Activated CD4-positive, alpha-beta T cell treated with anti-CD3 and anti-CD28 coated beads, Interleukin-10, Interleukin-2, amounts not matched to agents 100 ng/mL and 50 ng/mL, durations not matched to agents 16 hours and 8 hours (primary cell): ENCODE data around the gene CHMP1B.
"Not testable (repeated sequence)": the region's sequence is repeated elsewhere in the genome, so short reads cannot be mapped to it uniquely, and the experiment has no call there.

ENCODE experiments used
- DNase-seq: peaks from one replicate; pipeline ENCODE4 v3.0.0-alpha.2; 2020

CHMP1B gene

DNA sequence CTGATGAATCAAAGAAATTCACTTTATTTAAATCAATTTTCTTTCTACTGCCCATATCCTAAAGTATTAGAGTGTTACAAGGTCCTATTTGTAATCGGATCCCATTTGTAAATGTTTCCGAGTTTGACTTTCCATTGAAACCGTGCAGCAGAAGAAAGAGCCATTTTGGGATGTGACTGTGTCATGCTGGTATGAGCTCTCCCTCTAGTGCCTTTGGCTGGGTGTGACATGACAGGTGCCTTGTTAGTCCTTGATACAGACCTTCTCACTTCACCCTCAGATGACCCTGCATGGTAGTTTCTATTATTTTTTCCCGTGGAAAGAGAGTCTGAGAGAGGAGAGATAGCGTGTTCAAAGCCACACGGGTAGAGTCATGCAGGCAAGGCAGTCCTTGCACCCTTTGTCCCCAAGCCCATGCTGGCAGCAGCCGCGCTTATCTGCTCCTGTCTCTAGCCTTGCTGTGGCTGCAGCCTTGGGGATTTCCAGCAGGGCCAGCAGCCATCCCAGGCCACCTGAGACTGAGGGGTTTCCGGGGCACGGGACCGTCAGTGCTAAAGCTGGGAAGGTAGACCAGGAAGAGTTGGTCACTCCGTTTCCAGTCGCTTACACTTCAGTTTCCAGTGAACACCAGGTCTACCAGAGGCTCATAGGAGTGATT, 21.4 kb downstream of the CHMP1B start:
- peak; percentile 14 for DNase-seq

DNA sequence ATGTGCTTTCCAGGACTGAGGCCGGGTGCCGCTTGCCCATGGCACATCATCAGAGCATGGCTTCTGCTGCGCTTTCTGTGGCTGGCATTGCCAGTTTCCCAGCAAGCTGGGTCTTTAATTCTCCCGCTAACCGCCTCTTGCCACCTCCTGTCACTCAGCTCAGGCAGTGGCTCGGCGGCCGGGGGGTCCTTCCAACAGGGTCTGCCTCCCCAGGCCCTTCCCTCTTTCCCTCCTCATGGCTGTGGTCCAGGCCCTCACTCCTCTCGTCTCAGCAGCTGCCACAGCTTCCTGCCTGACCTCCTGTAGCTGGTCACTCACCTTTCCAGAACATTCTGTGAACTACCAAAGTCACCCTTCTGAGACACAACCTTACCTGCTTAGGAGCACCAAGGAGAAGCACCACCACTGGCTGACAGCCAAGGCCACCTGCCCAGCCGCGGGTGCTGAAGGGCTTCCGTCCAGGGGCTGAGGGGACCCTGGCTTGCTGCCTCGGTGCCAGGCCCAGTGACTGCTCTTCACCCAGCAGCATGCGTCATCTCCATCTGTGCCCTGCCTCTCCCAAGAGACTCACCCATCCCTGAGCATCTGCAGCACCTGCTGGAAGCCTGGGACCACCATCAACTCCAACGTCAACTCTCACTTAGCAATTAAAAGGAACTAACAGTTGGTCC, 22.6 kb downstream of the CHMP1B start:
- DNase-seq, result no peak

DNA sequence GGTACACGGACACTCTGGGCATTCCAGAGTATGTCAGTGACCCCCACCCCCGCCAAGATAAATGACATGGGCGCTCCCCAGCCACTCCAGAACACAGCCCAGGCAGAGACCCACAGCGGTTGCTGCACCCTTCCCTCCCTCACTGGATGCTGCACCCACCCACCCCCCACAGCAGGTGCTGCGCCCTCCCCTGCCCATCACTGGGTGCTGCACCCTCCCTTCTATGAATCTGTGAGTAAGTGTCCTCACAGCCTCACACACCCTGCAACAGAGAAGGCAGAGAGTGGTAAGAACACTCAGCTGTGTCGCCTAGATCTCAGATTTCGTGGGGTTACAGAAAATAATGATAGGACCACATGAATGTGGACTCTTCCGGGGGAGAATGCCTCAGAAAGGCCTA, 23.5 kb downstream of the CHMP1B start:
- no peak for DNase-seq

DNA sequence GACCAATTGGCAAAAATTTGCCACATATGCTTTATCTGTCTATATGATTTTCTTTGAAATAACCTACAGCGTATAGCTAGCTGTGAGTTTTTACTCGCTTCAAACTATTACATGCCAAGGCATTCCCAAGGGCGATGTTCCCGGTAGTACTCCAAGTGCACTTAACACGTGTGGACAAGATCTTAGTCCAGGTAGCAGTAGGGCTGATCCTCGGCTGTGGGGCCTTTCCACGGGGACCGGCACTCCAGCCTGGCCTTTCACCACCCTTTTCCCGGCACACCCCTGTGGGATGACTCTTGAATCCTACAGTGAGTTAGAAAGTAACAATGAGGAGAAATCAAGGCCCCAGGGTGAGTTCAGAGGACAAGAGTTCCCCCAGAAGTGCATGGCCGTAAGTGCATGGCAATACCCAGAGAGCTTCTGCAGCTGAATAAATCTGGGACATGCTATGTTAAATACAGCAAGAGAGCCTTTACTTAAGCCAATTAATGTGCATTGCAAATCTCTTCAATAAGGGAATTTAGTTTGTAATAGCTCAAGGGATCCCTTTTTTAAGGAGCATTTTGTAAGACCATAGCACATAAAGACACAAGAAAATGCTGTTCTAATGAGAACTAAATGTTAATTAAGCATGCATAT, 26.4 kb downstream of the CHMP1B start:
- no peak for DNase-seq

DNA sequence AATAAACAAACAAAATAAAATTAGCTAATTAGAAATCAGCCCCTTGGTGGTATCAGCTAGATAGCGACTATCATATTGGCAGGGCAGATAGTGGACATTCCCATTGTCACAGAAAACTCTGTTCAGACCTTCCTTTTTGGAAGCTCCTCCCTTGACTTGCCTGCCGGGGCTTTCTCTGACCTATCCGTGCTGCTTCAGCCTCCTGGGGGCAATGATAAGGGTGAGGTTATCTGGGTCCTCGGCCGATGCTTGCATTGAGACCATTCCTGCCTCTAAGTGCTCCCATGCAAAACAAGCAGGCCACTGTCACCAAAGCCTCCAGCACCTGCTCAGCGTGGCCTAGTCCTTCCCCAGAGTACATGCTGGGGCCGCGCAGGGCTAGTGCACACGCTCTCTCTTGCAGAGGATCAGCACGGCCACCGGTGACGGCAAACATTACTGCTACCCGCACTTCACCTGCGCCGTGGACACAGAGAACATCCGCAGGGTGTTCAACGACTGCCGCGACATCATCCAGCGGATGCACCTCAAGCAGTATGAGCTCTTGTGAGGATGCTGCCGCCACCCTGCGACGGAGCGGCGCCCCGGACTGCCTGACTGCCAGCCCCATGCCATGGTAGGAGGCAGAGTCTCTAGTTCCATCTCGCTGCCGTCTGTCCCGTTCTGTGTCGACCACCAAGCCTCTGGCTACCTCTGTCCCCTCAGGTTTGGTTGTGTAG, 29.5 kb downstream of the CHMP1B start:
- DNase-seq, result no peak

DNA sequence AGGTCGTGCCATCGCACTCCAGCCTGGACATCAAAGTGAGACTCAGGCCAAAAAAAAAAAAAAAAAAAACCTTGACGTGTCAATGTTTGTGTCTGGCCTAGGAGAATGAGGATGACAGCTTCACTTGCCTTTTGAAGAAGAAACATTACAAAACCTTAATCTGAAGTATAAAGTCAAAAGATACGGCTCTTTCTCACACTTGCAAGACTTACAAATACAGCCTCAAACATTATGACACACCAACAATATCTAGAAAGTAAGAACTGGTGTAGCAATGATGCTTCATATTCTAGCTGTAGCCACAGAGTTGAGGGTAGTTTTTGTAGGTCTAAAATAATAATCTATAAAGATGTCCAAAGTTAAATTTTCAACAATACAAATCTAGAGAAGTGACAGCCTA, 31.4 kb downstream of the CHMP1B start:
- DNase-seq, result no peak

DNA sequence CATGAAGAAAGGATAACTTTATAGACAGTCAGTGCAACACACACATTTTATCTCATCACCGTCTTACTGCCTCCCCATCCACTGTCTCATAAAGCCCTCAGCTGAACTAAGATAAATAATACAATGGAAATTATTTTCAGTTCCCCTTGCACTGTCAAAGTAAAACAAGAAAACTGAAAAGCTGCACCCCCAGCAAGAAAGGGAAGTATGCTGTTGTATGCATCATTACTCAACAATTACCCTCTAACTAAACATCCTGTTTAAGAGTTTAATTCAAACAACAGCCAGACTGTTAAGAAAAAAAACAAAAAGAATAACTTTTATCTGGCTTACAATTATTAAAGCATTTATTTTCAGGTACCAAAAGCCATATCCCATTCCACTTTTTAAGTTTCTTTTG, 31.9 kb downstream of the CHMP1B start:
- DNase-seq, result no peak

DNA sequence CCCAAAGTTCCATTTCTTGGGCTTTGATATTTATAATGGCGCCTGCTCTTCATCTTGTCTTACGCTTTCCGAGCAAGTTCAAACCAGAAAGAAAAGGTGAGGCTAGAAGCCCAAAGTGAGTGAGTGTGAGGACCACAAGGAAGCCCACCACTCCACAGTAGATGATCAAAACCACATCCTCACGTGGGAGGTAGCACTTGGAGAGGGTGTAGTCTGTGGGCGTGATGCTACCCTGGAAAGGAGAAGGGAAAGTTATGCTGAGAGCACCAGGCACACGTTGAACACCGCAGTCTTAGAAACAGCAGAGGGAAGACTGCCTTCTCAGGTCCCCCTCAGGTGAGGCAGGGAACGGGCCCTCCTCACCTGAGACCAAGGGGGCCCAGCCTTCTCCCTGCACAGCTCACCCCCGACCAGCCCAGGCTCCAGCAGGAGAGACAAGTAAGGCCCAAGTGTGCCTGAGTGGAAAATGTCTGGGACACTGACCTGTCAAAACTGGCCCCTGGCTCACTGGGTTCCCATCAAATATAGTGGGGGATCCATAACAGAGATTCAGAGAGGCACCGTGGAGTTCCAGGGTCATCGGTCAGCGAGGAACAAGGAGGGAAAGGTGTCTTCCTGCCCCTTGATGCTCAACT, 33.3 kb downstream of the CHMP1B start:
- no peak for DNase-seq

DNA sequence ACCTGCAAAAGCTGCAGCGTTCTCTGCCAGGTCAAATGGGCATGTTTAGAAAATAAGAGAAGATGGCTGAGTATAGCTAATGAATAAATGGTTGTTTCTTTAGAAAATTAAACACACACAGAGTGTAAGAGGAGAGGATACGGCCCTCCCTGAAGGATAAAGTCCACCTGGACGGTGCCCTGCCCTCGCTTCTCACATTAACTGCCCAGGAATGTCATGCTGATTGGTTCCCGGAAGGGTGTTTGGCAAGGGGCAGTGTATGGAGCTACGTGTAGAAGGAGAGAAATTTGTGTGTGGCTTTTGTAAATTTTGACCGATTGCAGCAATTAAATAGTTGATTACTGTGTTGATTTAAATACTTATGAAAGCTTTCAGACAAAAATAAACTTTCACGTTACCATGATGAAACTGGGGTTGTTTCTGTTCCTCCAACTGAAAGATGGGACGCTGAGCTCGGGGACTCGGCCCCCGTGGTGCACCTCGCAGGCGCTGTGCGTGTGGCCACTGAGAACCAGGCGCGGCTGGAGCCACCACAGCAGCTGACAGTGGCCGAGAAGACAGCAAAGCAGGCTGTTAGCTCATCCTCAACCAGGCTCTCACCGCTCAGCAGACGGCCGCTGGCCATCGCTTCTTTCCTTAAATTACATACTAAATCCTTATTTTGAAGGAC, 34.2 kb downstream of the CHMP1B start:
- DNase-seq, result no peak

DNA sequence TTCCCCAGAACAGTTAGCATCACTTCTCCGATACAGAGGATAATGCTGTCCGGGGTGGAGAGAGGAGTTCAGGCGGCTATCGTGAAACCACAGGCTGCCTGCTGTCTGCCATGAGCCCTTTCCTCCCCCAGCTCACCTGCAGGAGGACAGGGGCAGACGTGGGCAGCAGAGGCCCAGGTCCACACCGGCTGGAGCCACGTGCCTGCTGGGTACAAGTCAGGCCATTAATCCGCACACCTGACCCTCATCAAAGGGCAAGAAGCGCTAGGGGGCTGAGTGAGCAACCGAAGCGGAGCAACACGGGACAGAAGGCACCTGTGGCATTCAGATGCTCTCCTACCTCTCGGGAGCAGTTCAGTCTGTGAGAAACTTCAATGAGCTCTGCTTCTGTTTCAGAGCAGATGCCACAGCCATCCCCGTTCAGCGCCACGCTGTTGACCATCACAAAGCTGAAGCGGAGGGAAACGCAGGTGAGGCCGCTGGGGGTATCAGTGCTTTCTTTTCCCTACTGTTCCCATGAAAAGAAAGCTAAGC, 35.4 kb downstream of the CHMP1B start:
- no peak for DNase-seq

DNA sequence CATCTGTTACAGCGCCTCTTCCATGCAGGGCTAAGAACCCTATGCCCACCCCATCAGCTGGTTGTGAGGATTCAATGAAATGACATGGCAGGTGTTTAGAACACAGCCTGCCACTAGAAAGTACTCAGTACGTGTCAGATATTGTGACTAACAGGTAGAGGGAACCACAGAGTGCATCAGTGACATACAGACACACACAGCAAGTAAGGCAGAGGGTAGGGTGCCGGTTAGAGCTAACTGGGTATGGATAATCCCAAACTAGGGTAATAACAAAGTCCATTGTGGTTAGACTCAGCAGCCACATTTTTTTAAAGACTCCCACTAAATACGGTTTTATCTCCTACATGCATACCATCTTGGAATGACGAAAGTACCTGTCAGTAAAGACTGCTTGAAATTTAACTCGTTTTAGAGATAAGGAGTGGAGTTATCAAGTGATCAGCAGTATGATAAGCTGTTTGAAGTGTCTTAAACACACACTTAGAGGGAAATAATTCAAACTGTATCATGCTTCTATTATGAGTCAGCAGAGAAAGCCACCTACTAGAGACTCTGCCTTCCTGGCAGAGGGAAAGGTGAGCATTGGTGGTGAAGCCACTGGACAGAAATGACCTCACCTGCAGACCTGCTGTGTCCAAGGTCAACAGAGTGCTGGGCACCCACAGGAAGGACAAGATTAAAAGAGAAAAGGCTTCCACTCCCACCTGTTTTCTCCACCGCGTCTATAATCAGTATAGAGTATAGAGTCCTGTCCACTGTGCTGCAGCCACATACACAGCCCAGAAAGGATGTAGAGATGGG, 36.3 kb downstream of the CHMP1B start:
- DNase-seq, result peak; percentile 30

DNA sequence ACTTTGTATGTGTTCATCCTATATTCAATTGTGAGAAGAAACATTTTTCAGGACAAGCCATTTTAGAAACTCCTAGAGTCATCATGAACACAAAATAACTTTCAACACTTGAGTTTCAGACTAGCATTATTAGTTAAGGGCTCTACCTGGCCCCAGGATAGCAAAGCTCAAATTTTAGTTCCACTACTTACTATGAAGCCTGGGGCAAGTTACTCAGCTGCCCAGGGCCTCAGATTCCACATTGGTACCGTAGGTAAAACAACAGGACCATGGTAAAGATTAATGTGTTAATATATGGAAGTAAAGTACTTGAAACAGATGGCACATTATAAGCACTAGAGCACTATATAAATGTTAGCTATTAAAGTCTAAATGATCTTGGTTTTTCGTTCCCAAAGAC, 37.5 kb downstream of the CHMP1B start:
- DNase-seq, result no peak

DNA sequence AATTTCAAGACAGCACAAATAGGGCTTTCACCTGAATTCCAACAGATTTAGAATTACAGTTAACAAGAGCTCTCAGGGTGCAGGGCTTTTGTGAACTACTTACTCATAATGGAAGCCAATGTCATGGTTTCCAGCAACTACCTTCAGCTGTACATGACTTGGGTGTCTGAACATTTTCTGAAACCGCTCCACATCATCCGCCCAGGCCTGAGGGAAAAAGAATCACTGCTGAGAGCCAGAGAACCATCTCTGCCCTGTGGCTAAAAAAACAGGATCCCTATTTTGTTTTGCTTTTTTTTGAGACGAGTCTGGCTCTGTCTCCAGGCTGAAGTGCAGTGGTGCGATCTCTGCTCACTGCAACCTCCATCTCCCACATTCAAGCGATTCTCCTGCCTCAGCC, 38.1 kb downstream of the CHMP1B start:
- no peak for DNase-seq

DNA sequence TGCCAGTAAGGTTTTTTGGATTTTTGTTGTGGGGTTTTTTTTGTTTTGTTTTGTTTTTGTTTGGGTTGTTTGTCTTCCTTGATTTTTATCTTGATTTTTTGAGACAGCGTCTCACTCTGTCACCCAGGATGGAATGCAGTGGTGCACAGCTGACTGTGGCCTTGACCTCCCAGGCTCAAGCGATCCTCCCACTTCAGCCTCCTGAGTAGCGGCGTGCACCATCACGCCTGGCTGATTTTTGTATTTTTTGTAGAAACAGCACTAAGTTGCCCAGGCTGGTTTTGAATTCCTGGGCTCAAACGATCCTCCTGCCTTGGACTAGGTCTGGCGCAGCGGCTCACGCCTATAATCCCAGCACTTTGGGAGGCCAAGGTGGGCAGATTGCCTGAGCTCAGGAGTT, 40.5 kb downstream of the CHMP1B start:
- DNase-seq, result no peak

DNA sequence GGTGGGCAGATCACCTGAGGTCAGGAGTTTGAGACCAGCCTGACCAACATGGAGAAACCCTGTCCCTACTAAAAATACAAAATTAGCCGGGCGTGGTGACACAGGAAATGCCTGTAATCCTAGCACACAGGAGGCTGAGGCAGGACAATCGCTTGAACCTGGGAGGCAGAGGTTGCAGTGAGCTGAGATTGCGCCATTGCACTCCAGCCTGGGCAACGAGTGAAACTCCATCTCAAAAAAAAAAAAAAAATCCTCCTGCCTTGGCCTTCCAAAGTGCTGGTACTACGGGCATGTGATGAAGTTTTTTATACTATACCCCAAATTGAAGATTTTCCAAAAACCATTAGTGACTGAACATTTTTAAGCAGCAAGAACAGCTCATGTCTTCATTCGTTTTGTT, 41.2 kb downstream of the CHMP1B start:
- not testable (repeated sequence) for DNase-seq

DNA sequence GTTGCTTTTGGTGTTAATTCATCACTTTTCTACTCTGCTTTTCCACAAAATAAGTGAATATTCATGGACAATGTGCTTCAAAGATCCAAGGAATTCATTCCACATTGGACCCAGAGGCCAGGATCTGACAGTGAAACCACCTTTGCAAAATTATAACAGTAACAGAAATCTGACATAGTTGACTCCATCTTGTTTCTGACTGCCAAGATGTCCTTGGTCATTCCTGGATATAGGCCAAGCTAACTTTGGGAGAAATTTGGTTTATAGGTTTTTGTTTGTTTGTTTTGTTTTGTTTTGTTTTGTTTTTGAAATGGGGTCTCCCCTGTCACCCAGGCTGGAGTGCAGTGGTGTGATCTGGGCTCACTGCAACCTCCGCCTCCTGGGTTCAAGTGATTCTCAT, 46.6 kb downstream of the CHMP1B start:
- no peak for DNase-seq

DNA sequence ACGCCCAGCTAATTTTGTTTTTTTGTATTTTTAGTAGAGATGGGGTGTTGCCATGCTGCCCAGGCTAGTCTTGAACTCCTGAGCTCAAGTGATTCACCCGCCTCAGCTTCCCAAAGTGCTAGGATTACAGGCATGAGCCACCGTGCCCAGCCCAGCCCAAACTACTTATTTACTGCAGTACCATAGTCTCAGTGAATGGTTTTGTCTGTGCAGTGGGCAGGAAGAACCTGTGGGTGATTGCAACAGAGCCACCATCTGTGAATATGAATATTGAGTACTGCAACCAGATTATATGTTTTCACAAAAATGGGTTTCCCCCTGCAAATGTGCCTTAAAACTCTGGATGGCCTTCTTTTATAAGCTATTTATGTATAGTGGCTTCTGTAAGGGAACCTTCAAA, 47.9 kb downstream of the CHMP1B start:
- no peak for DNase-seq

DNA sequence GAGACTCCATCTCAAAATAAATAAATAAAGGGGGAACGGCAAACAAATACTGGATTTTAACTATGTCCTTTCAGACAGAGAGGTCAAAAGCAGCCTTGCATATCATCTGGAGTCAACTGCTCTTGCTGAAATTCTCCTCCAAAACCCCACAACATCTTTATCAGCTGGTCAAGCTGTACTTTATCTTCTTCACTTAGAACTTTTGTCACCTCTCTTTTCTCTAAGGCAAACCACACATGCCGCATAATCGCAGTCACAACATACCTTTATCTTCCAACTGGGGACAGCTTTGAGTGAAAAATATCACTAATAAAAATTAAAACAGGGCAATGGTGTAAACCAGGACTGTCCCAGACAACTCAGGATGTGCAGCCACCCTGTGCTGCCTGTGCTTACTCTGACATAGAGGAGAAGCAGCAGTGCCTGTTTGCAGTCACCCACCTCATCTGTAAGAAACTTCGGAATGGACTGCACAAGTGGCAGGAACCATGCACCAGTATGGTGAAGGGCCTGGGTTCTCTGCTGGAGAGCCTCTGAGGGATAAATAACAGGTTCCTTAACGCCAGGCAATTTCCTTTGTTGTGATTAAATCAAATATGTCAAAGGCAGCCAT, 50.7 kb downstream of the CHMP1B start:
- DNase-seq, result no peak

DNA sequence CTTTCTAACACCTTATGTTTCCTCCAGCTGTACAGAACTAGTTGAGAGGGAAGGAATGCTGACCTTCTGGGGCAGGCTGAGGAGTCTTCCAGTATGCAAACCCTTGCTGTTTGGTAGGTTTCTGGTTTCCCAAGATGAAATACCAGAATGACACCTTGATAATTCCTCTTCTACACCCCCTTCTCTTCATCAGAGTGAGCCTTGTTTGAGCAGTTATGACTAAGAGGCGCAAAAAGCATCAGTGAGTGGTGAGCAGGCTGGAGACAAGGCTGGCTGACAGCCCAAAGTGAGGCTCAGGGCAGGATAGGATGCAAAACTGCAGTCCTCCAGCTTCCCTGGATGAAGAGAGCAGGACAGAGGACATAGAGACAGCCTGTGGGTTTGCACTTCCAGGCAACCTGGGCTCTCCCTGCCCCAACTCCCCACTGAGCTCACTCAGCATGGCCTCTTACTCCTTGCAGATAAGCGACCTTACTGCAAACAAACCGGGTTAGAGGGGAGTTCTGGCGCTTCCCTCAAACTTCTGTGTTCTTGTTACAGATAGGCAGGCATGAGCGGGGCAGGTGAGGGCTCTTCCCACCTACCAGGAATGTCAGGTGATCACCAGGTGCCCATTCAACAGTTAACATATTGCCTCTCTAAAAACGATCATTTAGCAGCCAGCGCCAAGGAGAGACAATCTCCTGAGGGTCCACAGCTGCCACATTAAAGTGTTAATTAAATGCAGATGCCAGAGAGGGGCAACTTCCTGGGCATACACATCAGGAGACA, 51.5 kb downstream of the CHMP1B start:
- no peak for DNase-seq
